Left cardiac atrium (tissue), 4 donors: ENCODE data around the gene DNM1. TPM values are rescaled to one million over a fixed set of nuclear protein-coding genes. Genes with fewer than 3 reads are reported as not detected.
"Not testable (repeated sequence)": the region's sequence is repeated elsewhere in the genome, so short reads cannot be mapped to it uniquely, and the experiment has no call there.

Experiments used
- ATAC-seq, 2 donors: fragments of 200-7000 bp; cut with Tn5 transposase; one replicate each; pipeline ENCODE4 v1.9.1; 2020; ENCODE audit warnings: mild to moderate bottlenecking in 2 of 2, moderate library complexity in 2 of 2
- DNase-seq: peaks from one replicate; pipeline ENCODE4 v3.0.0-alpha.2; 2020
- intact Hi-C, 2 donors: fragments of 100-400 bp; cut with DNase I; formaldehyde crosslinking; loops; one replicate each; pipeline versions ENCODE4 v1.14.1 to v1.15.1; 2022 to 2023
- total RNA-seq, 2 donors: library from RNA; stranded (reverse); fragmentation: NEBNext Ultra II Directional; extraction: Animal tissue kit (Norgen Biotek cat#: 25700); gene quantifications; one replicate each; pipeline ENCODE4 v1.2.1, GENCODE V29; 2021
- donor health status: DM: no; HTN: yes; CAD: no.
- donor health status: DM: no; HTN: yes; CAD: no; lungs with severe emphysema.
- donor health status: DM: yes; HTN: yes; CAD: no.
- donor health status: Dilated cardiomyopathy.

The DNM1 gene
- total RNA-seq, 2 donors from 2014 or later, result 11.3 to 14.0 TPM

DNA sequence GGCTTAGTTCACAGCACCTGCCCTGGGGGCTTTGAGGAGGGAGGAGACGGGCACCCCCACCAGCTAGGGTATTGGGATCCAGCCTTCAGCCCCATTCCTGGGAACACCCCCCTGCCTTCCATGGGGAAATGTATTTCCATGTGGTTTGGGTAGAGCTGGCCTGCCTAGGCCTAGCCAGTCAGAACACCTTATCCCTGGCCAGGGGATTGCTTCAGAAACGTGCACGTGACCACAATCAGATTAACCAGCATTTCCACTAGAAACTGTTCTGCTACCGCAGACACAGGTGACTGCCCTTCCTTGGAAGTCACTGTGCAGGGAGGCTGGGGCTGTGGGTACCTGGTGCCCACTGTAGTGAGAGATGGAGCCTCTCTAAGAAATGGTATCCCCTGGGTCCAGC lies 29.1 kb upstream of the DNM1 start:
- intact Hi-C loops, result no loop called here
- no peak for ATAC-seq
- DNase-seq, result no peak

DNA sequence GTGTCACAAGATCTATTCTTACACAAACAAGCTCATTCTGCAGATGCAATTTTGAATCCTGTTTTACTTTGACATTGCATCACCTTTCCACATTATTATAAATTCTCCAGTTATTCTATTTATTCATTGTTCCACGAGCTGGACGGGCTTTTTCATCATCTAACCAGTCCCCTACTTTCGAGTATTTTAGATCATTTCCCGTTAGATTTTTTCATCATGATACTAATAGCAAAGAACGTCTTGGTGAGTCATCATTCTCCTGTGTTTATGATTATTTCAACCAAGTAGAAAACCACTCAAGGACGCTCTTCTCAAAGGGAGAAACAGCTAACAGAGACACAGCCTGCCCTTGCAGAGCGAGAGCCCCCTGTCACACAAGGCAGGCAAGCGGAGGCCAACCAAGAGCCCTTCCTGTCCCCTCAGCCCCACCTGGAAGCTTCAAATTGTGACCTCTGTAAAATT lies 28.0 kb upstream of the DNM1 start:
- intact Hi-C loops, result no loop called here
- ATAC-seq, result no peak
- DNase-seq, result no peak

DNA sequence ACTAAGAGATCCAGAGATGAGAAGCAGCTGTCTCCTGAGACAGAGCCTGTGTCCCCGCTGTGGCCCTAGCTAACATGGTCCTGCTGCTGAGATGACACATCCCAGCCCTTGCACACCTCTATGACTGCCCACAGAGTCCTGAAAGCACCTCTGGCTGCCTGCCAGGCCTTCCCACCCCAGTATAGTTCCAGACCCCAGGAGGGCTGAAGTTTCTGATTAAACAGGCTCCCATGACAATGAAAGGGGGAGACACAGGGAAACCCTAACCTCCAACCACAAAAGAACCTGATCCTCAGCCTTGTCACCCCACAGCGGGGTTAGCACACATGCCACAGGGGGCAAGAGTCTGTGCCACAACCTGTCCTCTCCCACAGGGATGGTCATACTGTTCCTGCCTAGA lies 27.5 kb upstream of the DNM1 start:
- DNase-seq (no peak), ATAC-seq (no peak)
- intact Hi-C loops, result no loop called here

DNA sequence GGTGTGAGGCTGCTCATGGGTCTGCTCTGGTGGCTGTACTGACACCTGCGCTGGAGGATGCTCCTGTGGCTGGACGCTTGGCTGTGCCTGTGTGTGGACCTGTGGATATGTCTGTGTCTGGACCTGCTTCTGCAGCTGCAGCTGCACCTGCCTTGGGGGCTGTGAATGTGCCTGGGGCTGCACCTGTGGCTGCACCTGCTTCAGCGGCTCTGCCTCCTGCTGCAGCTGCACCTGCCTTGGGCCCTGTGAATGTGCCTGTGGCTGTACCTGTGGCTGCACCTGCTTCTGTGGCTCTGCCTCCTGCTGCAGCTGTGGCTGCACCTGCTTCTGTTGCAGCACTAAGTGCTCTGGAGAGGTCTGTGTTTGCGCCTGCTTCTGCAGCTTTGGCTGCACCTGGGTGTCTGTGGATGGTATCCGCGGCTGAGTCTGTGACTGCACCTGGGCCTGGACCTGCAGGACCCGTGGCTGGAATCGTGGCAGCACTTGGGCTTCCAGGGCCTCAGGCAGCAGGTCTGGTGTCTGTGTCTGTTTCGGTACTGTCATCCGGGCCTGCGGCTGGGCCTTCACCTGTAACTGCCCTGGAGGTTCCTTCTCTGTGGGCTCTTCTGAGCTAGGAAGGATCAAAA lies 24.3 kb upstream of the DNM1 start:
- intact Hi-C loops, result no loop called here
- DNase-seq (no peak), ATAC-seq (no peak)

DNA sequence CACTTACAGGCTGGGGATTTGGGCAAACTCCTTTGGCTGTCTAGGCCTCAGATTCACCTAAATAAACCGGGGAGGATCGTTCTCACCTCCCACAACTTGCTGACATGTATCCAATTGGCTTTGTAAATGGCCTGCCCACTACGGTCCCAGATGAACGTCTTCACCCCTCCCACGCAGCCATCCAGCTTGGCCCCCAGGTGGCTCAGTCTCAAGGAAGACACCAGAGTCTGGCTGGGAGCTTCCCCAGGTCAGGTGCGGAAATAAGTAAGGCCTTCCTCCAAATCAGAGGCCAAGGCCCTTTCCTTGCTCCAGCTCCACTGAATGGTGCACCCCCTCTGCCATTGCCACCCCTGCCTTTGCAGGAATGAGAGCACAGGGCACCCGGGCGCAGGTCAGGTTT lies 23.2 kb upstream of the DNM1 start:
- ATAC-seq, result no peak
- intact Hi-C loops, result no loop called here
- no peak for DNase-seq

DNA sequence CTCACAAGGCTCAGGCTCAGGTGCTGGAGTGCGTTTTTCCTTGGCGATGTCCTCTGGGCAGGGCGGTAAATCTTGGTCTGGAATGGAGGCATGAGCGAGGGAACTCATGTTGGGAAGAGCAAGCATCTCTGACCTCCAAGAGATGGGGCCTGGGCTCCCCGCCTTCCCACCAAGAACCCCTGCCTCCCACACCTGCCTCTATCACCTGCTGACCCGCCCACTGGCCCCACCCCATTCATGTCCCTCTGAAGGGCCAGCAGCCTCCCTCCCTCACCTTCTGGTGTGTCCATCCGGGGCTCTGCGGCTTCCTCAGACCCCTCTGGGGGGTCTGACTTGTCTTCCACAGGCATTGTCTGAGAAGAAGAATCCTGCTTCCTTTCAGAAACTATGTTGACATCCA lies 22.7 kb upstream of the DNM1 start:
- ATAC-seq, result no peak
- intact Hi-C loops, result no loop called here
- no peak for DNase-seq

DNA sequence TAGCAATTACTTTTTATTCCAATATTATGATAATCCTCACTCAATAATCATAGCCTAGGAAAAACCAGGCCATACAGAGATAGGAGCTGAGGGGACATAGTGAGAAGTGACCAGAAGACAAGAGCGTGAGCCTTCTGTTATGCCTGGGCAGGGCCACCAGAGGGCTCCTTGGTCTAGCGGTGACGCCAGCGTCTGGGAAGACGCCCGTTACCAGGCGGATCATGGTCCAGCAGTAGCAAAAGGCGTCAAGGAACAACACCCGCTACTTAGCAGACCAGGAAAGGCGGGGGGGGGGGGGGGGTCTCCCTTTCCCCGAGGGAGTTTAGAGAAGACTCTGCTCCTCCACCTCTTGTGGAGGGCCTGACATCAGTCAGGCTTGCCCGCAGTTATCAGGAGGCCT lies 21.7 kb upstream of the DNM1 start:
- peak; percentile 70 for DNase-seq
- intact Hi-C loops, ATAC-seq: not testable (repeated sequence)

DNA sequence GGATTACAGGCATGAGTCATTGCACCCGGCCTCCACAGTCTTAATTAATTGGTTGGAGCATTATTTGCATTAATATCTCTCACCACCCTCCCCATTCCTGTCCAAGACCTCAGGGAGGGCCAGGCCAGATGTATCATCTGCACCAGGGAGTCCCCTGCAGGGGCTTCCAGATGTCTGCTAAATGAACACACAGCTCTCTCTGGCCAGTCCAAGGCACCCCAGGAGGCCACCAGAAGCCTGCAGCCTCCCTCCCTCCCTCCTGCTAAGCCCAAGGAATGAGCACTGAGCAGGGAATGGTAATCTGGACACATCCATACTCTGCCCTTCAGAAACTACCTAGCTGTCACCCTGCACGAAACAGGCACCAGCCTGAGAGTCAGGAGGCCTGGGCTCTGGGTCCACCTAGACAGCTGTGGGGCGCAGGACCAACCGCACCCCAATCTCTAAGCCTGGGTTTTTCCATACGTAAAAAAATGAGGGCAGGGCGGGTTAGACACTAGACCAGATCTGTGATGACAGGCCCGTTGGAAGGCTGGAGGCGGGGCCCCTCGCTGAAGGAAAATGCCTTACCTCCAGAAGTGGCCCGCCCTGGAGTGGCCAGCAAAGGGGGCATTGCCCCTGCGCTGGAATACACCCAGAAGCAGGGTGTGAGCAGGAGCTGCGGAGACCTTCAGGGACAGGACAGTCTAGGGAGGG lies 20.1 kb upstream of the DNM1 start:
- intact Hi-C loops, result no loop called here
- no peak for ATAC-seq
- no peak for DNase-seq

DNA sequence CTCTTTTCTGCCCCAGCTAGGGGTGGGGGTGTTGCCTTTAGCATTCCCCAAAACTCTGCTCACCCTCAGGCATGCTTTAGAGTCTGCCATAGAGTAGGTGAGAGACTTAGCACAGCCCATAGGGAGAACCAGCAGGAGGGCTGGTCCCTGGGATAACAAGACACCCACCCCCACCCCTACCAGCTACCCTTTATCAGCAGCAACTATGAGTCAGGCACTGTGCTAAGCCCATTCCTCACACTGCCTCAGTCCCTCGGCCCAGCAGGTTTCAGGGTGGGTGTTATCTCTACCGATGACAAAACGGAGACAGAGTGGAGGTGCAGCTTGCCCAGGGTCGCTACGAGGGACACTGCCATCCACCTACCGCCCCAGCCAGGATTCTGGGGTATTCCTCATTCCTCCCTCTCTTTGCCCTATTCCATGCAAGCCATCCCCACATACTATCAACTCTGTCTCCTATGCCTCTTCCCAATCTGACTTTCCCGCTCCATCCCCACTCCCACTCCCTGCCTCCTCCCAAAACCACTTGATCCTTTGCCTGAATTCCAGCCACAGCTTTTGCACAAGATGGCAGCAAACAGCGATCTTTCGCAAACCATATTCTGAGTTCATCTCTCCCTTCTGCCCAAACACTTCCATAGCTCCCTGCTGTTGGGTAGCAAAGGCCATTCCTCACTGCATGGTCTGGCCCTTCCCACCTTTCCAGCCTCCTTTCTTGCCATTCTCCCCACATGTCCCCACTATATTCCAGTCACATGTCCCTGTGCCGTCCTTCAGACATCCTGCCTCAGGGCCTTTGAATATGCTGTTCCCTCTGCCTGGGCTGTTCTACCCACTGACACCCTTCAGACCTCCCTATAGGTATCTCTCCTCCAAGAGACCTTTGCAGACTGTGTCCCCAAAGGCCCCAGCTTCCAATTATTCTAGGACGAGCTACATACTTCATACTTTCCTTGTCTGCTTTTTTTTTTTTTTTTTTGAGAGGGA lies 16.9 kb upstream of the DNM1 start:
- intact Hi-C loops, result no loop called here
- ATAC-seq (no peak), DNase-seq (no peak)

DNA sequence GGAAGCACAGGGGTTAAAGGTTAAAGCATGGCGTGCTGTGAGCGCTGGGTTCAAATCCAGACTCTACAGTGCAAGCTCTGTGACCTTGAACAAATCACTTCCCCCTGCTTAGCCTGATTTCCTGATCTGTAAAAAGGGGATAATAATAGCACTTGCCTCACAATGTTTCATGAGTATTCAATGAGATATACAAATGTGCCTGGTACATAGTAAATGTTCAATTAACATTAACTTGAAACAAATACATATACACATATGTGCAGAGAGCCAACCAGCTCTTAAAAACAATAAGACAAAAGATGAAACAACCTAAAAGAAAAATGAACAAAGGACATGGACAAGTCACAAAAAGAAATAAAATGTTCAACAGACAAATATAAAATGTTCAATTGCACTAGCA lies 15.8 kb upstream of the DNM1 start:
- DNase-seq (no peak), ATAC-seq (no peak)
- intact Hi-C loops, result no loop called here

DNA sequence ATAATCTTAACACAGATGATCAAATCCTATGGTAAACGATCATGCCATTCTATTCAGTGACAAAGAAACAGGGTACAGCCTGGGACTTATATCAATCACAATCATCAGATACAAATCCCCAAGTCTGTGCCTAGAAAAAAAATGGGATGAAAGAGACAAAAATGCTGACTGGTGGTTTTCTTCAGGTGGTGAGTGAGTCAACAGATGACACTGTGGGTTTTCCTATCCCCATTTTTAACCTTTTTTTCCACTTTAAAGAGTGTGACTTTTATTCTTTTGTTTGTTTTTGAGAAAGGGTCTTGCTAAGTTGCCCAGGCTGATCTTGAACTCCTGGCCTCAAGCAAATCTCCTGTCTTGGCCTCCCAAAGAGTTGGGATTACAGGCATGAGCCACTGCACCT lies 15.0 kb upstream of the DNM1 start:
- intact Hi-C loops, result no loop called here
- no peak for ATAC-seq
- DNase-seq, result no peak

DNA sequence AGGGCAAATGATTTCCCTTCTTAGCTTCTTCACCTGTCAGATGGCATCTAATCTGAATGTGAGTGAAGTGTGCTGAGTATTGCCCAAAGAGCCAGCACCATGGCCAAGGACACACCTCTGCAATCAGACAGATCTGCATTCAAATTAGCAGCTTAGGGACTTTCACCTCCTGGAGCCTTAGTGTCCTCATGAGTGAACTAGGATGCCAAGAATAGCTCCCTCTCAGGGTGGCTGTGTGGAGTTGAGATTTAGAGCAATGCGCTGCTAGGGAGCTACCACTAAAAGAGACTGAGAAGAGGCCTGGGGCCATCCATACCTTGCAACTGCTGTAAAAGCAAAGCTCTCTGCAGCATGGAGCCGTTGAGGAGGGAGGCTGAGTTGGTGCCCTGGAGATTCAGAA lies 13.2 kb upstream of the DNM1 start:
- intact Hi-C loops, result no loop called here
- ATAC-seq (no peak), DNase-seq (no peak)

DNA sequence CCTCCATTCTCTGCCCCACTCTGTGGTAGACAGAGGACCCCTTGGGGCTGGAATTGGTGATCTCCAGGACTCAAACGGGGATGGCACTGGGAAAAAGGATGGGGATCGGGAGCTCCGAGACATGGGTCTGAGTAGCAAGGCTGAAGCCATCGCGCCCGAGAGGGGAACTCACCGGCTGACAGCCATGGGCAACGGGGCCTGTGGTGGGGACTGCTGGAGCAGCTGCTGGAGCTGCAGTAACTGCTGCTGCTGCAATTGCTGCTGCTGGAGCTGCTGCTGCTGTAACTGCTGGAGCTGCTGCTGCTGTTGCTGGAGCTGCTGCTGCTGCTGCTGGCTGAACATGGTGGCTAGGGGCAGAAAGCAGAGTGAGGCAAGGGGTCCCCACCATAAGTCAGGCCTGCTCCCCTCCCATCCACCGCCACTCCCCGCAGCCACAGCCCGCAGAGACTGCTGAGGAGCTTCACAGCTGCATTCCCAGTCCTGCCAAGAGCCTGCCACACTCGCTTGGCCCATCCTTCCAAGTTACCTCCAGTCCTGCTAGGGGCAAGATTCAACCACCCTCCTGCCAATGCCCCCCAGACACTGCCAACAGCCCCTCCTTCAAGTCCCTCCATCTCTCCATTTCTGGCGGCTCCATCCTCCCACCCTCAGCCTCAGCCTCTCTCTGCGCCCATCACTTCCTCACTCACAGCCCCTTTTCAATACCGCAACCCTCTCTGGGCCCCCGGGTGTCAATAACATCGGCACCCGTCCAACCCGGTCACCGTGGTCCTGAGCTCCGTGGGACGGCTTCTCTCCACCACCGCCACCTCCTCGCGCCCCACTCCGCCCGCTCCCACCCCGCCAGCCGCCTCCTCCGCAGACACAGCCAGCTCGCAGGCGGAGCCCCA lies 12.4 kb upstream of the DNM1 start:
- DNase-seq (no peak), ATAC-seq (peak in 1 of 2 donors; percentile 39)
- intact Hi-C loops, result no loop called here

DNA sequence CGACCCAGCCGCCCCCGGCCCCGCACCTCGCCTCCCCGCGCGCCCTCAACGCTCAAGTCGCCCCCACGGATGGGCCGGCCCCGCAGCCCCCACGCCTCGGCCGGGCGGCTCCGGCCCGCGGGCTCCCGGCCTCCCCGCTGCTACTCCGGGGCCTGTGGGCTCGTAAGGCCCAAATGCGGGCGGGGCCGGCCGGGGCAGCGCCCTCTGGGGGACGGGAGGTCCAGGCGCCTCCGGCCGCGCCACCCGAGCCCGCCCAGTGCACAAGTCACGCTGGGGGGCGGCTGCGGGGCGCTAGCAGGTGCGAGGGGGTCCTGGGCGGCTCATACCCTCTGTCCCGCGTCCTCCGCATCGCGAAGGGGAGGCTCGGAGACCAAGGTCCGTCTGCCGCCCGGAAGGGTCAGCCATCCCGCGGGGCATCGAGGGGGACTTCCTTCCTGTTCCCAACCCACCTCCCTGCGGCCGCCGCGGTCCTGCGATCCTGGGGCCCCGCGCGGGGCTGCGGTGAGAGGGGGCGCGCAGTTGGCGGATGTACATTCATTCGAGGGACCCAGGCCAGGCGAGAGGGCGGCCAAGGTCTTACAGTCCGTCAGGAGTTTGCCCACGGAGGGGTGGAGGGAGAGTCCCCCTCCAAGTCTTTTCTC lies 11.7 kb upstream of the DNM1 start, which contains the start of gene CIZ1:
TSS of gene CIZ1 (minus strand) at position 167 of the 641 bp plus-strand sequence. CDS start 715 bp downstream, outside the sequence.
- ATAC-seq, result peak; percentile 90 to 97
- intact Hi-C loops, result no loop called here

DNA sequence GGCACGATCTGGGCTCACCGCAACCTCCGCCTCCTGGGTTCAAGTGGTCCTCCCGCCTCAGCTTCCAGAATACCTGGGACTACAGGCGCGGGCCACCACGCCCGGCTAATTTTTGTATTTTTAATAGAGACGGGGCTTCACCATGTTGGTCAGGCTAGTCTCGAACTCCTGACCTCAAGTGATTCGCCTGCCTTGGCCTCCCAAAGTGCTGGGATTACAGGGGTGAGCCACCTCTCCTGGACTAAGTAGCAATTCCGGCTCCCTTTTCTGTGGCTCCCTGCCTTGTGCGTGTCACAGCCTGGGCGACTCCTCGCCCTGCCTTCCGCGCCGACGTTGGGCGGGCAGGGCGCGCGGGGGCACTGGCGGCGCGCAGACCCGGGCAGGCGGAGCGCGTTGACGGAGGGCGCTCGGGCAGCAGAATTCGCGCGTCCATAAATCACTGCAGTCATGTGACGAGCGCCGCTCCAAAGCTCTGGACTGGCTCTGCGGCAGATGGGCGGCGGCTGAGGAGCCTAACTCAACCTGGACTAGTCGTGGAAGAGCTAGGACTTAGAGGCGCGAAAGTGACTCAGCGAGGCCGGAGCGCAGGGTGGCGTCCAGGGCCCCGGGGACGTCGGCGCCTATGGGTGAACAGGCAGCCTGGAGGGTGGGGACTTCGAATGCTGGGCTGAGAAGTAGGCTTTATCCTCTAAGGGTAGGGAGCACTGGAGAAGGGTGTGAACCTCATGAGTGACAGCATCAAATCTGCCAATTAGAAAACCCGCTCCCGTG lies 10.4 kb upstream of the DNM1 start:
- intact Hi-C loops, result no loop called here
- DNase-seq (peak; percentile 81), ATAC-seq (peak; percentile 53 to 88)

More for the DNA sequence above, 11.7 kb upstream of the DNM1 start, which contains the start of gene CIZ1:
- peak; percentile 86 for DNase-seq

DNA sequence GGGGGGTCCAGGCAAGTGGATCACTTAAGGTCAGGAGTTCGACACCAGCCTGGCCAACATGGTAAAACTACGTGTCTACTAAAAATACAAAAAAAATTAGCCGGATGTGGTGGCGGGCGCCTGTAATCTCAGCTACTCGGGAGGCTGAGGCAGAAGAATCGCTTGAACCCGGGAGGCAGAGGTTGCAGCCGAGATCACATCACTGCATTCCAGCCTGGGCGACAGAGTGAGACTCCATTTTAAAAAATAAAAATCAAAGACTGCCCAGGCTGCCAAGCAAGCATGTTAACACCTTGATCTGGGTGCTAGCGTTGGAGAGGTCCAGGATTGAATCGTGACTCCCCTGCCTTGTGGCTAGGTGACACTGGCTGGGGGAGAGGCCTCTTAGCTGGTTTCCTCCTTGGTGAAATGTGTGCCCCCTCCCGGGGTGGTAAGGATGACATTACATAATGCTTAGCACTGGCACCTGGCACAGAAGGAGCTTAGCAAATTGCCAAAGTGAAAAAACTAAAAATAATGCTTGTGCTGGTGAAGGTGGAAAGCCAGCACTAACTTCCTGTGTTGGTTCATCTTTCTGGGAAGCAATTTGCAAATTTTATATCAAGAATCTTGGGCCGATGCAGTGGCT lies 9.6 kb upstream of the DNM1 start:
- DNase-seq, result no peak
- no peak for ATAC-seq
- intact Hi-C loops, result no loop called here
